Panc1 (cell line): ENCODE data around the gene ANKRD65. TPM values are rescaled to one million over a fixed set of nuclear protein-coding genes. Genes with fewer than 3 reads are reported as not detected.
"Not testable (repeated sequence)": the region's sequence is repeated elsewhere in the genome, so short reads cannot be mapped to it uniquely, and the experiment has no call there.

Experiments
- ATAC-seq: fragments of 200-7000 bp; cut with Tn5 transposase; 2 replicates; pipeline ENCODE4 v1.9.1; 2020; ENCODE audit warnings: mild to moderate bottlenecking, moderate library complexity
- BruUV-seq: library from RNA; stranded (reverse); fragments of 400-500 nt; replicated peaks from 2 replicates; lab custom pipeline; 2021; lab: Mats Ljungman, UMichigan
- CTCF ChIA-PET: fragments of 300-600 bp; sonication (Branson Sonifier 250); formaldehyde crosslinking; loops from one replicate; lab custom pipeline; 2022; ENCODE audit warnings: antibody characterized with exemption; lab: Charles Lee
- POLR2A ChIA-PET: fragments of 300-600 bp; sonication (Branson Sonifier 250); formaldehyde crosslinking; loops from one replicate; lab custom pipeline; 2022; ENCODE audit warnings: antibody characterized with exemption; lab: Charles Lee
- DNase-seq: peaks from one replicate; pipeline ENCODE4 v3.0.0-alpha.2; 2010; ENCODE audit warnings: low read depth, low spot score
- H3K27ac ChIP-seq: 2 replicates; pipeline ENCODE4 v1.5.1; 2011; ENCODE audit warnings: mild to moderate bottlenecking, low read length, inconsistent platforms
- H3K27me3 ChIP-seq: fragments of 200-500 bp; sonication (Bioruptor generic); 2 replicates; pipeline ENCODE4 v1.6.0; 2014; ENCODE audit warnings: low read length, inconsistent platforms; ENCODE audit not compliant: control insufficient read depth, insufficient read depth
- H3K36me3 ChIP-seq: fragments of 200-500 bp; sonication (Bioruptor generic); 2 replicates; pipeline ENCODE4 v1.5.1; 2014; ENCODE audit warnings: inconsistent platforms, mild to moderate bottlenecking, low read length, moderate library complexity; ENCODE audit not compliant: control insufficient read depth, insufficient read depth
- H3K4me1 ChIP-seq: 2 replicates; pipeline ENCODE4 v1.5.1; 2011; ENCODE audit warnings: inconsistent platforms, mild to moderate bottlenecking, low read length, moderate library complexity; ENCODE audit not compliant: control insufficient read depth, insufficient read depth
- H3K4me3 ChIP-seq, 2 experiments: 2 replicates each; pipeline ENCODE4 v1.5.1; 2011 to 2012; ENCODE audit warnings: low read depth in 2 of 2, low read length in 2 of 2, mild to moderate bottlenecking in 2 of 2, inconsistent platforms in 1 of 2, moderate library complexity in 1 of 2
- H3K9me3 ChIP-seq: fragments of 200-500 bp; sonication (Bioruptor generic); 2 replicates; pipeline ENCODE4 v1.5.1; 2014; ENCODE audit warnings: low read depth, mild to moderate bottlenecking, inconsistent platforms, low read length, moderate library complexity; ENCODE audit not compliant: control insufficient read depth, insufficient read depth
- CTCF ChIP-seq: fragments of 450-650 bp; IDR thresholded peaks from 2 replicates; pipeline ENCODE4 v1.5.1; 2017; ENCODE audit warnings: mild to moderate bottlenecking
- POLR2AphosphoS5 ChIP-seq: IDR thresholded peaks from 2 replicates; pipeline ENCODE4 v1.6.1; 2012; ENCODE audit warnings: mild to moderate bottlenecking, low read depth, low read length, moderate library complexity
- SIN3A ChIP-seq: IDR thresholded peaks from 2 replicates; pipeline ENCODE4 v1.6.1; 2012; ENCODE audit warnings: low read depth, mild to moderate bottlenecking, low read length, moderate library complexity, borderline replicate concordance; ENCODE audit not compliant: insufficient read depth
- TCF7L2 ChIP-seq: IDR thresholded peaks from 2 replicates; pipeline ENCODE4 v1.6.1; 2011; ENCODE audit warnings: mild to moderate bottlenecking, low read depth, low read length, inconsistent platforms
- in situ Hi-C: cut with HindIII; loops from 2 replicates; pipeline ENCODE4 v1.10.0; 2016; ENCODE audit warnings: low sequenced_read_pairs, low pct_unique_long_range_greater_than_20kb
- intact Hi-C: fragments of 100-400 bp; cut with micrococcal nuclease; formaldehyde crosslinking; loops from one replicate; pipeline ENCODE4 v1.10.0; 2022; ENCODE audit not compliant: unreplicated experiment
- total RNA-seq: library from RNA; stranded (reverse); gene quantifications from one replicate; pipeline ENCODE4 v1.2.1, GENCODE V29; 2021; ENCODE audit not compliant: unreplicated experiment
- TF ChIP-seq, protein P1 (sequence below), 2 experiments: IDR thresholded peaks; 2 replicates each; pipeline ENCODE4 v1.6.1; 2011 to 2012; ENCODE audit warnings: low read depth in 2 of 2, control low read depth in 1 of 2, low read length in 1 of 2, mild to moderate bottlenecking in 1 of 2, moderate library complexity in 1 of 2; ENCODE audit not compliant: insufficient read depth in 1 of 2

Gene ANKRD65
- total RNA-seq, 1 experiment from 2014 or later = 1.9 TPM

DNA sequence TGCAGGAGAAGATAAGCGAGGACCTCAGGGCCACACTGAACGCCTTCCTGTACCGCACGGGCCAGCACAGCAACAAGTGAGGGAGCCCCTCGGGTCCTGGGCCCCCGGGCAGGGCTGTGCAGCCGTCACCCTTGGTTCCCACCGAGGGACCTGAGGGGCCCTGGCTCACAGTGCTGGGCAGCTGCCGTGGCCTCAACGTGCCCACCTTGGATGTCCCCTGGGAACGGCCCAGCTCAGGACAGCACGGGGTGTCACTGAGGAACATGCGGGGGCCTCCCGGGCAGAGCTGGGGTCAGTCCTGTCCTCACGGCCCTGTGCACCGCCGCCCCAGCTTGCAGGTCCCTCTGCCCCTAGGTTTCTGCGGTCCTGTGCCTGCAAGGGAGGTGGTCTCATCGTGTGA is 38.1 kb upstream of the ANKRD65 start:
- in situ Hi-C loops, CTCF ChIA-PET, H3K27ac ChIP-seq, H3K4me1 ChIP-seq, H3K27me3 ChIP-seq, intact Hi-C loops, ATAC-seq, POLR2A ChIA-PET, H3K9me3 ChIP-seq, H3K4me3 ChIP-seq, BruUV-seq, H3K36me3 ChIP-seq, DNase-seq: not testable (repeated sequence)

DNA sequence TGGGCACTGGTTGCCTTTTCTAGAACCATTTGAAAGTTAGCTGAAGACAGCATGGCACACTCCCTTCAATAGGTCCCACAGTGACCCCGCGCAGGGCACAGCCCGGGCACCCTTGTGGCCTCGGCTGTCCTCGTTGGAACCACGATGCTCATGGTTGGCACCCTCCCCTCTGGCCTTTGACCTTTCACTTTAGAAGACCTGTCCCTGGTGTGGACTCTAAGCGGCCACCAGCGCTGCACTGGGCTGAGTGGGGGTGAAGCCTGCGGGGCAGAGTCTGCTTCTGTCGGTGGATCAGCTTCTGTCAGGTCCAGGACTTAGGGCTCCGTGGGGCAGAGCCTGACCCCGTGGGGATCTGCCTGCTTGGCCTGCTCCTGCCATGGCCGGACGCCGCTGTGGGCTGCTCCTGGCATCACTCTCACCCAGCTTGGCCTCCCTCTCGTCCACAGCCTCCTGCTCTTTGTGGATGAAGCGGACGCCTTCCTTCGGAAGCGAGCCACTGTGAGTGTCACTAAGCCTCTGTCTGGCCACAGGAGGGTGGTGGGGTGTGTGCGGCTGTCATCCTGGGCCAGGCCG is 35.7 kb upstream of the ANKRD65 start:
- in situ Hi-C loops, H3K4me3 ChIP-seq, H3K27ac ChIP-seq, DNase-seq, BruUV-seq, H3K36me3 ChIP-seq, H3K4me1 ChIP-seq, CTCF ChIA-PET, H3K27me3 ChIP-seq, intact Hi-C loops, H3K9me3 ChIP-seq, ATAC-seq, POLR2A ChIA-PET: not testable (repeated sequence)

GRCh38 chr1:1455934-1456333 is 34.9 kb upstream of the ANKRD65 start:
- H3K9me3 ChIP-seq, in situ Hi-C loops, H3K27ac ChIP-seq, POLR2A ChIA-PET, intact Hi-C loops, H3K4me1 ChIP-seq, BruUV-seq, CTCF ChIA-PET, H3K27me3 ChIP-seq, H3K36me3 ChIP-seq, DNase-seq, H3K4me3 ChIP-seq: not testable (repeated sequence)
- 0 out of 2 replicates have a peak, but pooled peaks have one; percentile 23 for ATAC-seq

- no TSS peak for BruUV-seq
- intact Hi-C loops = no loop called here
- CTCF ChIA-PET = no interaction called here
Measured at GRCh38 chr1:1455366-1455884, 34.3 kb upstream of the ANKRD65 start.

More at GRCh38 chr1:1455366-1455884, 34.3 kb upstream of the ANKRD65 start:
- ATAC-seq (no peak), DNase-seq (no peak)
- Histone ChIP-seq H3K9me3 (no peaks in the 10 kb centered on the region), H3K27ac (no peak overlapping the region), H3K27me3 (no peaks in the 10 kb centered on the region), H3K4me1 (no peaks in the 10 kb centered on the region), H3K36me3 (no peaks in the 10 kb centered on the region), H3K4me3 (no peak overlapping the region)
- no peak for TF ChIP-seq SIN3A
- TF ChIP-seq POLR2AphosphoS5 = no peak
- no peak for TF ChIP-seq CTCF
- no peak for TF ChIP-seq TCF7L2
- TF ChIP-seq, protein P1, sequence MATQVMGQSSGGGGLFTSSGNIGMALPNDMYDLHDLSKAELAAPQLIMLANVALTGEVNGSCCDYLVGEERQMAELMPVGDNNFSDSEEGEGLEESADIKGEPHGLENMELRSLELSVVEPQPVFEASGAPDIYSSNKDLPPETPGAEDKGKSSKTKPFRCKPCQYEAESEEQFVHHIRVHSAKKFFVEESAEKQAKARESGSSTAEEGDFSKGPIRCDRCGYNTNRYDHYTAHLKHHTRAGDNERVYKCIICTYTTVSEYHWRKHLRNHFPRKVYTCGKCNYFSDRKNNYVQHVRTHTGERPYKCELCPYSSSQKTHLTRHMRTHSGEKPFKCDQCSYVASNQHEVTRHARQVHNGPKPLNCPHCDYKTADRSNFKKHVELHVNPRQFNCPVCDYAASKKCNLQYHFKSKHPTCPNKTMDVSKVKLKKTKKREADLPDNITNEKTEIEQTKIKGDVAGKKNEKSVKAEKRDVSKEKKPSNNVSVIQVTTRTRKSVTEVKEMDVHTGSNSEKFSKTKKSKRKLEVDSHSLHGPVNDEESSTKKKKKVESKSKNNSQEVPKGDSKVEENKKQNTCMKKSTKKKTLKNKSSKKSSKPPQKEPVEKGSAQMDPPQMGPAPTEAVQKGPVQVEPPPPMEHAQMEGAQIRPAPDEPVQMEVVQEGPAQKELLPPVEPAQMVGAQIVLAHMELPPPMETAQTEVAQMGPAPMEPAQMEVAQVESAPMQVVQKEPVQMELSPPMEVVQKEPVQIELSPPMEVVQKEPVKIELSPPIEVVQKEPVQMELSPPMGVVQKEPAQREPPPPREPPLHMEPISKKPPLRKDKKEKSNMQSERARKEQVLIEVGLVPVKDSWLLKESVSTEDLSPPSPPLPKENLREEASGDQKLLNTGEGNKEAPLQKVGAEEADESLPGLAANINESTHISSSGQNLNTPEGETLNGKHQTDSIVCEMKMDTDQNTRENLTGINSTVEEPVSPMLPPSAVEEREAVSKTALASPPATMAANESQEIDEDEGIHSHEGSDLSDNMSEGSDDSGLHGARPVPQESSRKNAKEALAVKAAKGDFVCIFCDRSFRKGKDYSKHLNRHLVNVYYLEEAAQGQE (IDR thresholded peaks at IDR 0.05; ENCODE audit: insufficient read depth in 1 of 2, low read depth in 2 of 2, low read length in 1 of 2) = no peak
- in situ Hi-C loops = no loop called here
- POLR2A ChIA-PET = no interaction called here
